ENCODE measurements around the gene PSME1. TPM values are rescaled to one million over a fixed set of nuclear protein-coding genes. Genes with fewer than 3 reads are reported as not detected.

Gene PSME1
- total RNA-seq, 1 experiment from 2014 or later, result 168 TPM

DNA sequence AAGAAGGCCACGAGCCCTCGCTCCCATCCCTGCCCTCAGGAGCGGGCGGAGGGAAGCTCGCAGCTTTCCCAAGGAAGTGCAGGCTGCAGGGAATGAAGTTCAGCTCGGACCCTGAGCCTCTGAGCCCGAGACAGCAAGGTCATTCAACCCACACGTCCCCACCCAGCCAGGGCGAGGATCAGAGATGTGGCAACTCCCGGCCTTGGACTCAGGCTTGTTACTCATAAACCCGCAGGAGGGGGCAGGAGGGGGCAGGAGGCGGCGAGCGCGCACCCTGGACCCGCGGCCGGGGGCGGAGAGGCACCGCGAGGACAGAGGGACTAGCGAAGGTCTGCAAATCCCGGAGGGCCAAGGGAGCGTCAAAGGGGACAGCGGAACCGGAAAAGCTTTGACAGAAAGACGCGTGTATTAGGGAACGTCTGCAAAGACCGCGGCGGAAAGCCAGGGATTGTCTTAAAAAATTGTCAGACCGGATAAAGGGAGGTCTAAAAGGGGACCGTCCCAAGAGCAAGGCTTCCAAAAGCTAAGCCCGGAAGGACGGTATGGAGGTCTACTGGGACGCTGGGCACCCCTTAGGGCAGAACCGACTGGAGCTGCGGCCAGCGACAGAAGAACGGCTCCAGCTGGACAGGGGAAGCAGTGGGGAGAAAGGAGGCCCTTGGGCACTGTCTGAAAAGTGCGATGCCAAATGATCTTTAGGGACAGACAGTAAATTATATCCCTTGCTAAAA lies 22.0 kb upstream of the PSME1 start:
- peak overlapping the region; percentile 65 for H3K4me3 ChIP-seq
- peaks cover 7% of the 10 kb centered on the region for H3K4me1 ChIP-seq (replicated peaks)
- H3K27ac ChIP-seq, result peak overlapping the region; percentile 92
- peaks cover 17% of the 10 kb centered on the region for H3K36me3 ChIP-seq
- peak in 1 of 2 experiments; percentile 92 for DNase-seq (ENCODE audit: low read depth in 1 of 2, low spot score in 2 of 2)
- no peaks in the 10 kb centered on the region for H3K27me3 ChIP-seq (replicated peaks)
- no peaks in the 10 kb centered on the region for H3K9me3 ChIP-seq (replicated peaks)

- H3K4me3 ChIP-seq, result peak within 1 kb of the TSS; percentile 65
- H3K36me3 ChIP-seq, result peaks cover 22% of the 10 kb centered on the region
- no peaks in the 10 kb centered on the region for H3K9me3 ChIP-seq (replicated peaks)
- no peaks in the 10 kb centered on the region for H3K27me3 ChIP-seq (replicated peaks)
- peak within 1 kb of the TSS; percentile 92 for H3K27ac ChIP-seq
- peaks cover 7% of the 10 kb centered on the region for H3K4me1 ChIP-seq (replicated peaks)
- DNase-seq (ENCODE audit: low read depth in 1 of 2, low spot score in 2 of 2), result peak; percentile 99 to 100
Measured at GRCh38 chr14:24114532-24115421, 21.2 kb upstream of the PSME1 start, which contains the start of the genes DCAF11 and NRL. Gene DCAF11, plus strand, starts transcription at chr14:24114777. Its CDS starts 818 bp downstream, at chr14:24115595. Gene NRL, minus strand, starts transcription at chr14:24114949. Its CDS starts 32,101 bp downstream, at chr14:24082848.

DNA sequence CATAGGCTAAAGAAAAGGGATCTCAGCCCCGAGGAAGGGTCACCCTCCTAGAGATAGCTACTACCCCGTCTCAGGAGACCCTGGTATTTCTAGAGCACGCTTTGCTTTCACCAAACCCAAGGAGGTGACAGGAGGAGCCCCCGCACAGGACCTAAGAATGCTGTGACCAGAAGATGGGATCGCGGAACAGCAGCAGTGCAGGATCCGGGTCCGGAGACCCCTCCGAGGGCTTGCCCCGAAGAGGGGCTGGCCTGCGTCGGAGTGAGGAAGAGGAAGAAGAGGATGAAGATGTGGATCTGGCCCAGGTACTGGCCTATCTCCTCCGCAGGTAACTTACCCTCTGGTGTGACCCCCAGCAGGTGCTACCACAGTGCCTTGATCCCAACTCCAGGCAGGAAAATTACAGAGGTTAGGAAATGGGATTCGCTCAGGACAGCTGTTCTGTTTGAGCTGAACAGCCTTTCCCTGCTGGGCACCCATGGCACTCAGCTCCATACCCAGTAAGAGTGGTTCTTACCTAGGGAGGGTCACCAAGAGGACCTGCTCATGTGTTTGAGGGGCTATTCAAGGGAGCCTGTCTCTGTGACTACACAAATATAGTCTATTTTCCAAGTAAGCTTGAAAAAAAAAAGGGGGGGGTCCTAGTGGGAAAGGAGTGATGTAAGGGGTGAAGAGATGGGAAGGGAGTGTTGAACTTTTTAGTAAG lies 20.4 kb upstream of the PSME1 start:
- no peak for DNase-seq (ENCODE audit: low read depth in 1 of 2, low spot score in 2 of 2)
- Histone ChIP-seq H3K4me3 (peak overlapping the region; percentile 65), H3K36me3 (peaks cover 23% of the 10 kb centered on the region), H3K27me3 (replicated peaks) (no peaks in the 10 kb centered on the region), H3K27ac (peak overlapping the region; percentile 92), H3K9me3 (replicated peaks) (no peaks in the 10 kb centered on the region), H3K4me1 (replicated peaks) (peaks cover 7% of the 10 kb centered on the region)

- Histone ChIP-seq H3K27ac (no peak overlapping the region), H3K4me3 (no peak overlapping the region), H3K4me1 (replicated peaks) (peaks cover 7% of the 10 kb centered on the region), H3K36me3 (peaks cover 25% of the 10 kb centered on the region), H3K27me3 (replicated peaks) (no peaks in the 10 kb centered on the region), H3K9me3 (replicated peaks) (no peaks in the 10 kb centered on the region)
- no peak for DNase-seq (ENCODE audit: low read depth in 1 of 2, low spot score in 2 of 2)
Measured at GRCh38 chr14:24116128-24116814, 19.7 kb upstream of the PSME1 start.

DNA sequence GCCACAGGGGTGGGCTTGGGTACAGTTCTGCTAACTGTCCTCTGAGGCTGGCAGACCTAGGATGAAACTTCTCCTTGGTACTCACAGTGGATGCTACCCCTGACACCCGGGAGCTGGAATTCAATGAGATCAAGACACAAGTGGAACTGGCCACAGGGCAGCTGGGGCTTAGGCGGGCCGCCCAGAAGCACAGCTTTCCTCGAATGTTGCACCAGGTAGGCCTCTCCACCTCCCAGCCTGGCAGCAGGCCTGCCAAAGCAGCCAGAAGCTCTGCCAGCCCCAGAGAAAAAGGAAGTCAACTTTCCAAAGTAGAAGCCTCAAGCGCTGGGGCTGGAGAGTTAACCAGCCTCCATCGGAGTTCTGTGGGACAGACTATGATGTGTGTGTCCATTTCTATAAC lies 18.8 kb upstream of the PSME1 start:
- no peaks in the 10 kb centered on the region for H3K27me3 ChIP-seq (replicated peaks)
- no peaks in the 10 kb centered on the region for H3K9me3 ChIP-seq (replicated peaks)
- H3K4me1 ChIP-seq (replicated peaks), result peaks cover 7% of the 10 kb centered on the region
- H3K36me3 ChIP-seq, result peaks cover 30% of the 10 kb centered on the region
- no peak overlapping the region for H3K4me3 ChIP-seq
- no peak overlapping the region for H3K27ac ChIP-seq
- DNase-seq (ENCODE audit: low read depth in 1 of 2, low spot score in 2 of 2), result no peak

- H3K9me3 ChIP-seq (replicated peaks), result no peaks in the 10 kb centered on the region
- H3K4me1 ChIP-seq (replicated peaks), result peaks cover 7% of the 10 kb centered on the region
- no peak overlapping the region for H3K4me3 ChIP-seq
- no peak overlapping the region for H3K27ac ChIP-seq
- no peak for DNase-seq (ENCODE audit: low read depth in 1 of 2, low spot score in 2 of 2)
- H3K27me3 ChIP-seq (replicated peaks), result no peaks in the 10 kb centered on the region
- H3K36me3 ChIP-seq, result peaks cover 30% of the 10 kb centered on the region
Measured at GRCh38 chr14:24119691-24120090, 16.3 kb upstream of the PSME1 start.

DNA sequence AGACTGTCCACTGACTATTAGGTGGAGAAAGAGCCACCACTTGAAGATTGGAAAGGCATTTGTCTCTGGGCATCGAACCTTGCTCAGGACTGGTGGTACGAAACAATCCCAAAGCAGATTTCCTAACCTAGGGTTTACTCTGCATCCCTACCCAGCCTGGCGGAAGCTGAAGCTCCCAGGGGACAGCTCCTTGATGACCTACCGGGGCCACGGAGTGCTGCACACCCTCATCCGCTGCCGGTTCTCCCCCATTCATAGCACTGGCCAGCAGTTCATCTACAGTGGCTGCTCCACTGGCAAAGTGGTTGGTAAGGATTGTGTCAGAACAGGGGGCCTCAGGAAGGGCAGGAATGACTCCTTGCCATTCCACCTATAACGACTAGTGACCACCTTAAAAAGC lies 14.8 kb upstream of the PSME1 start:
- Histone ChIP-seq H3K27ac (no peak overlapping the region), H3K4me1 (replicated peaks) (no peaks in the 10 kb centered on the region), H3K4me3 (no peak overlapping the region), H3K27me3 (replicated peaks) (no peaks in the 10 kb centered on the region), H3K9me3 (replicated peaks) (no peaks in the 10 kb centered on the region), H3K36me3 (peaks cover 30% of the 10 kb centered on the region)
- DNase-seq (ENCODE audit: low read depth in 1 of 2, low spot score in 2 of 2), result no peak

DNA sequence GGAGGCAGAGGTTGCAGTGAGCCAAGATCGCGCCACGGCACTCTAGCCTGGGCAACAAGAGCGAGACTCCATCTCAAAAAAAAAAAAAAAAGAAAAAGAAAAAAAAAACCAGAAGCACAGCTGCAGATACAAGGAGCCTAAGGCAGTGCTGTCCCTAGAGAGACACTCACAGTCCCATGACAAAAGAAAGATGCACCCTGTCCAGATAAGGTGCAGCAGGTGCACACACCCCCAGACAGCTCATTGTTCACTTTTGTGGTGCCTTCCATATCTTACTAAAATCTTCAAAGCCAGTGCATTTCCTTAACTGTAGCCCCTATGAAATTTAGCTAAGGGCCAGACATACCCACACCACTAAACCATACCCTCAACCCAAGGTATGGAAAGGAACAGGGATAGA lies 13.6 kb upstream of the PSME1 start:
- Histone ChIP-seq H3K27ac (no peak overlapping the region), H3K9me3 (replicated peaks) (no peaks in the 10 kb centered on the region), H3K4me3 (no peak overlapping the region), H3K4me1 (replicated peaks) (no peaks in the 10 kb centered on the region), H3K27me3 (replicated peaks) (no peaks in the 10 kb centered on the region), H3K36me3 (peaks cover 20% of the 10 kb centered on the region)
- no peak for DNase-seq (ENCODE audit: low read depth in 1 of 2, low spot score in 2 of 2)

- no peak for DNase-seq (ENCODE audit: low read depth in 1 of 2, low spot score in 2 of 2)
- Histone ChIP-seq H3K4me3 (no peak overlapping the region), H3K27ac (no peak overlapping the region)
Measured at GRCh38 chr14:24122898-24123297, 13.1 kb upstream of the PSME1 start.

GRCh38 chr14:24123424-24124417 lies 12.3 kb upstream of the PSME1 start:
- Histone ChIP-seq H3K36me3 (peaks cover 14% of the 10 kb centered on the region), H3K4me1 (replicated peaks) (no peaks in the 10 kb centered on the region), H3K27ac (no peak overlapping the region), H3K27me3 (replicated peaks) (no peaks in the 10 kb centered on the region), H3K4me3 (no peak overlapping the region), H3K9me3 (replicated peaks) (no peaks in the 10 kb centered on the region)
- no peak for DNase-seq (ENCODE audit: low read depth in 1 of 2, low spot score in 2 of 2)

More at GRCh38 chr14:24122898-24123297, 13.1 kb upstream of the PSME1 start:
- Histone ChIP-seq H3K9me3 (replicated peaks) (no peaks in the 10 kb centered on the region), H3K36me3 (peaks cover 18% of the 10 kb centered on the region), H3K27me3 (replicated peaks) (no peaks in the 10 kb centered on the region), H3K4me1 (replicated peaks) (no peaks in the 10 kb centered on the region)

DNA sequence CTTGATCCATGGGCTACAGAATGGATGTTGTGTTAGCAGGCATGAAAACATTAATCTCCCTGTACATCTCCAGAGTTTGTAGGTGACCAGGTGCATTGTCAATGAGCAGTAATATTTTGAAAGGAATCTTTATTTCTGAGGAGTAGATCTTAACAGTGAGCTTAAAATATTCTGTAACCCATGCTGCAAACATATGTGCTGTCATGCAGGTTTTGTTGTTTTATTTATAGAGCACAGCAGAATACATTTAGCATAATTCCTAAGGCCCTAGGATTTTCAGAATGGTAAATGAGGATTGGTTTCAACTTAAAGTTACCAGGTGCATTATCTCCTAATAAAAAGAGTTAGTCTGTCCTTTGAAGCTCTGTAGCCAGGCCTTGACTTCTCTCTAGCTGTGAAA lies 9.1 kb upstream of the PSME1 start:
- no peak overlapping the region for H3K4me3 ChIP-seq
- H3K27ac ChIP-seq, result no peak overlapping the region
- H3K9me3 ChIP-seq (replicated peaks), result no peaks in the 10 kb centered on the region
- no peaks in the 10 kb centered on the region for H3K27me3 ChIP-seq (replicated peaks)
- DNase-seq (ENCODE audit: low read depth in 1 of 2, low spot score in 2 of 2), result no peak
- no peaks in the 10 kb centered on the region; the same call in 1 of the 2 replicates for H3K36me3 ChIP-seq
- no peaks in the 10 kb centered on the region for H3K4me1 ChIP-seq (replicated peaks)

- Histone ChIP-seq H3K27ac (no peak overlapping the region), H3K4me1 (replicated peaks) (no peaks in the 10 kb centered on the region), H3K4me3 (no peak overlapping the region), H3K27me3 (replicated peaks) (no peaks in the 10 kb centered on the region), H3K36me3 (no peaks in the 10 kb centered on the region), H3K9me3 (replicated peaks) (no peaks in the 10 kb centered on the region)
- no peak for DNase-seq (ENCODE audit: low read depth in 1 of 2, low spot score in 2 of 2)
Measured at GRCh38 chr14:24127673-24128072, 8.3 kb upstream of the PSME1 start.
